Activated T-cell treated with anti-CD3 and anti-CD28 coated beads, Interleukin-2, amount 50 U/mL, for 72 hours (primary cell): ENCODE results near the gene PACSIN1. TPM values are rescaled to one million over a fixed set of nuclear protein-coding genes. Genes with fewer than 3 reads are reported as not detected.
A peak's percentile ranks its signal among the peaks of the same experiment; 100 is the strongest.

Experiments used
- ATAC-seq, 2 donors: fragments of 150-1000 bp; cut with Tn5 transposase; replicated peaks in 1 of 2; 2 replicates each; pipeline ENCODE4 v1.10.0; 2021; ENCODE audit warnings: moderate library complexity in 2 of 2, mild to moderate bottlenecking in 1 of 2
- DNase-seq, 2 donors: peaks; one replicate each; pipeline ENCODE4 v3.0.0; 2021 to 2022; ENCODE audit warnings: mixed read lengths in 1 of 2
- H3K27ac Mint-ChIP-seq: one replicate; pipeline ENCODE4 v1.8.0; 2022; ENCODE audit warnings: mild to moderate bottlenecking, moderate library complexity, mixed read lengths
- H3K27me3 Mint-ChIP-seq: one replicate; pipeline ENCODE4 v1.8.0; 2022; ENCODE audit warnings: low read depth, mixed read lengths
- H3K36me3 Mint-ChIP-seq, 2 donors: one replicate each; pipeline ENCODE4 v1.8.0; 2022; ENCODE audit warnings: mixed read lengths in 2 of 2, mild to moderate bottlenecking in 1 of 2; ENCODE audit not compliant: insufficient read depth in 2 of 2
- H3K4me1 Mint-ChIP-seq: one replicate; pipeline ENCODE4 v1.8.0; 2022; ENCODE audit warnings: low read depth, mixed read lengths
- H3K4me3 Mint-ChIP-seq, 2 donors: one replicate each; pipeline ENCODE4 v1.8.0; 2022; ENCODE audit warnings: mild to moderate bottlenecking in 2 of 2, mixed read lengths in 2 of 2, moderate library complexity in 2 of 2
- H3K9me3 Mint-ChIP-seq, 2 donors: one replicate each; pipeline ENCODE4 v1.8.0; 2022; ENCODE audit warnings: mixed read lengths in 2 of 2
- total RNA-seq, 2 donors: library from RNA; stranded (reverse); gene quantifications; one replicate each; pipeline ENCODE4 v1.2.3, GENCODE V29; 2022

Gene PACSIN1
- total RNA-seq, 2 donors from 2014 or later, result 0.29 TPM; not detected in 1

- no peaks in the 10 kb centered on the region for H3K9me3 Mint-ChIP-seq
- no peaks in the 10 kb centered on the region for H3K27me3 Mint-ChIP-seq
- no peak overlapping the region for H3K4me3 Mint-ChIP-seq
- H3K27ac Mint-ChIP-seq, result no peak overlapping the region
- no peaks in the 10 kb centered on the region for H3K36me3 Mint-ChIP-seq
- DNase-seq (no peak), ATAC-seq (no peak)
- no peaks in the 10 kb centered on the region for H3K4me1 Mint-ChIP-seq
These were observed 80.9 kb downstream of the PACSIN1 start for GRCh38 chr6:34546551-34547321.

GRCh38 chr6:34547701-34548644 is 82.1 kb downstream of the PACSIN1 start:
- Mint-ChIP-seq H3K27me3 (no peaks in the 10 kb centered on the region), H3K36me3 (no peaks in the 10 kb centered on the region), H3K4me3 (no peak overlapping the region), H3K9me3 (no peaks in the 10 kb centered on the region), H3K4me1 (no peaks in the 10 kb centered on the region), H3K27ac (no peak overlapping the region)
- DNase-seq (no peak), ATAC-seq (no peak)

DNA sequence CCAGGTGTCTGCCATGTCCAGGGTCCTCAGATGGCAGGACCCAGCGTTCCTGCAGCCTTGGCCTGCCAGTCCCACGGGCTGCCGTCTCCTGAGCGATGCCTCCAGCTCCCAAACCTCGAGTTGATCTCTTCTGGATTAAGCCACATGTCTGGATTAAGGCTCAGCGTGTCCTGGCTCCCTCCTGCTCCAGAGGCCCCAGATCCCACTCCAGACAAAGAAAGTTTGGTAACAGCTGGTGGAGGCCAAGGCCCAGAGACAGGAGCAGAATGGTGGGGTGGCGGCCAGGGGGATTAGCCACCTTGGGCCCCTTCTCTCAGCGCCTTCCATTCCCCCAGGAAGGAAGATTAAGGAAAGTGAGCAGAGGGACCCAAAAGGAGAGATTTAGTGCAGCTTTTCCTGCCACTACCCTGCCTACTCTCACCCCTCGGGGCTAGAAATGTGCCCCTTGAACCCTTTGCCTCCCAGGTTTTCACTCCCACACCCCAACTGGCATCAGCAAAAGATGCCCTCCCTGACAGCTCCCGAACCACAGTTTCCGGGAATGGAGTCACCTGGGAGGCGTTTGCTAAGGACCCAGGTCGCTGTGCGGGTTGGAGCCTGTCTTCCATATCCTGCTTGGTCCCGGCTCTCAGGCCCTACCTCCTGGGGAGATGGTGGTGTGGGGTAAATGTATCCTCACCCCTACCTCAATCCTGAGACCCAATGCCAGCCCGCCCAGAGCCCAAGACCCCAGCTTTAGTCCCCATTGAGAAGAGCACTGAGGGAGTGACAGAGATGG is 83.3 kb downstream of the PACSIN1 start:
- no peaks in the 10 kb centered on the region for H3K27me3 Mint-ChIP-seq
- ATAC-seq, result no peak
- H3K4me3 Mint-ChIP-seq, result no peak overlapping the region
- H3K4me1 Mint-ChIP-seq, result no peaks in the 10 kb centered on the region
- no peaks in the 10 kb centered on the region for H3K9me3 Mint-ChIP-seq
- no peak for DNase-seq
- no peaks in the 10 kb centered on the region for H3K36me3 Mint-ChIP-seq
- no peak overlapping the region for H3K27ac Mint-ChIP-seq

GRCh38 chr6:34549804-34550202 is 83.9 kb downstream of the PACSIN1 start:
- H3K4me3 Mint-ChIP-seq, result no peak overlapping the region
- no peaks in the 10 kb centered on the region for H3K9me3 Mint-ChIP-seq

GRCh38 chr6:34551720-34552119 is 85.8 kb downstream of the PACSIN1 start:
- no peaks in the 10 kb centered on the region for H3K4me1 Mint-ChIP-seq
- no peak overlapping the region for H3K4me3 Mint-ChIP-seq
- H3K36me3 Mint-ChIP-seq, result no peaks in the 10 kb centered on the region
- no peak overlapping the region for H3K27ac Mint-ChIP-seq
- no peaks in the 10 kb centered on the region for H3K27me3 Mint-ChIP-seq
- H3K9me3 Mint-ChIP-seq, result no peaks in the 10 kb centered on the region
- no peak for DNase-seq
- no peak for ATAC-seq

More at GRCh38 chr6:34549804-34550202, 83.9 kb downstream of the PACSIN1 start:
- Mint-ChIP-seq H3K27ac (no peak overlapping the region), H3K4me1 (no peaks in the 10 kb centered on the region), H3K27me3 (no peaks in the 10 kb centered on the region), H3K36me3 (no peaks in the 10 kb centered on the region)
- no peak for ATAC-seq
- no peak for DNase-seq

DNA sequence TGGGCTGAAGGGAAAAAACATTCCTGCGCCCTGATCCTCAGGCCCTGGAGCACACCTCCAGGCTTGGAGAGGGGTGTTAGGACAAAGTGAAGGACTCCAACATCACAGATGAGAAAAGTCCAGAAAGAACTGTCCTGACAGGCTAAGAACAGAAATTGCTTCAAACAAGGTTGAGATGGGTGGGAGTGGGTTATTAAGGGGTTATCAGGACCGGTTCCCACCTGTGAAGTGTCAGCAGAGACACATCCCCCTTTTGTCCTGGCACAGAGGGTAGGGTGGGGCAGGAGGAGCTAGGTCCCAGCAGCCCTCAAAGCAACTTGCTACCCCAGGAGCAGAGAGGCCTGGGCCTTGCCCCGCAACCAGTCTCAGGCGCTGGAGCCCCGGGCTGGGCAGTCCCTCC is 86.7 kb downstream of the PACSIN1 start:
- Mint-ChIP-seq H3K36me3 (no peaks in the 10 kb centered on the region), H3K9me3 (no peaks in the 10 kb centered on the region), H3K4me3 (no peak overlapping the region), H3K4me1 (no peaks in the 10 kb centered on the region), H3K27ac (no peak overlapping the region), H3K27me3 (no peaks in the 10 kb centered on the region)
- ATAC-seq (no peak), DNase-seq (no peak)

DNA sequence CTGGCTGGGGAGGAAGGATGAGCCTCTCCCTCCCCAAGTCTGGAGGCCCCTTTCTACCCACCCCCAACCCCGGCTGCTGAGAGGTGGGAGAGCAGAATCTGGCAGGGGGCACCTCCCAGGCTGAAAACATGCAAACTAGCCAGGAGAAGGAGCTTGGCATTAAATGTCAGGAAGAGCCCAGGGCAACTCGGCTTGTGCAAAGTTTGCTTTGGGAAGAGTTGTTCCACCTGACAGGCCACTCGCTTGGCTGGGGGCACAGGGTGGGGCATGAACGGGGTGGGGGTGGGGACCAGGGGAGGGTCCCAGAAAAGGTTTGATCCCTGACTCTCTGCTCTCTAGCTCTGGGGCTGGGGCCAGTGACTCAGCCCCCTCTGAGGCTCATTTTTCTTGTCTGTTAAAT is 87.3 kb downstream of the PACSIN1 start:
- H3K9me3 Mint-ChIP-seq, result no peaks in the 10 kb centered on the region
- no peaks in the 10 kb centered on the region for H3K4me1 Mint-ChIP-seq
- H3K27ac Mint-ChIP-seq, result no peak overlapping the region
- H3K27me3 Mint-ChIP-seq, result no peaks in the 10 kb centered on the region
- no peak overlapping the region for H3K4me3 Mint-ChIP-seq
- ATAC-seq, result no peak
- H3K36me3 Mint-ChIP-seq, result no peaks in the 10 kb centered on the region
- DNase-seq, result no peak

DNA sequence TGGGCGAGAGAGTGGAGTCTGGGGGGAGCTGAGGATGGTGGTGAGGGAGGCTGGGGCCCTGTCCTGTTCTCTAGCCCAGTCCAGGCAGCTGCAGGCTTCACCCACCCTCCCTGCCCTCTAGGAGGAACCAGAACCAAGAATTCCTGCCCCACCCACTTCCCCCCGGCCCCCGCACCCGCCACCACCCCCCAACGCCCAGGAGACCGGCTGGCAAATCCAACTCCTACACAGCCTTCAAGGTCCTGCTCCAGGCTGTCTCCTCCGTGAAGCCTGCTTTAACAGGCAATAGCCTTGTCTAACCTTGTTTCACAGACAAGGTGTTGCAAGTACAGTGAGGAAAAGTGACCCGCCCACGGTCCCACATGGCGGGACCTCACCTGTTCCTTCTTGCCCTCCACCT is 87.9 kb downstream of the PACSIN1 start:
- no peak overlapping the region for H3K27ac Mint-ChIP-seq

DNA sequence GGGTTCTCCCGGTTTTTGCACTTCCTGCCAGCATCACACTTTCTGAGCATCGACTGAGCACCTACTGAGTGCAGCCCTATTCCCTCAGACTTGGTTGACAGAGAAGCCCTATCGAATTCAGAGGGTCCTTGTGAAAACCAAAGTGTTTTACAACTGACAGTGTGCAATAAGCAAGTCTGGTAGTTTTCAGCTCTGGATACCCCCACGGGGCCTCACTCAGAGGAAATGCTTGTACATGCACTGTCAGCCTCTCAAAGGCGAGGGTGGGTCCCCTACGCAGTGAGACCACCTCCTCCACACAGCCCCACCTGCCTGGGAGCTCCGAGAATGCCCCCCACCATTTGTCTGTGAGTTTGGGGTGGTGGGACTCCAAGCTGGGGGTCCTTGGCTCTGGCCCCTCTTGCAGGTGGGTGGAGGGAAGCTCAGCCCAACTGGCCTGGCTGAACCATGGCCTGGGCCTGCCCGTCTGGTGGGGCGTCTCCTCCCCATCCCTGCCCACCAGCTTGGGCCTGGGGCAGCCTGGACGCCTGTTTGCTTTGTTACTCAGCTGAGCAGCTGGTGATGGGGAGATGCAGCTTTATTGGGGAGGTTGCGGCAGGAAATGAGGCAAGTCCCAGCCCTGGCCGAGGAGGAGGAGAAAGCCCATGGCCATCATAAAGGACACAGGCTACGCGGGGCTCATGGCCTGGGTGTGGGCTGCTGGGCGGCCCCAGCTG is 88.6 kb downstream of the PACSIN1 start:
- Mint-ChIP-seq H3K4me1 (no peaks in the 10 kb centered on the region), H3K27ac (no peak overlapping the region), H3K27me3 (no peaks in the 10 kb centered on the region), H3K36me3 (no peaks in the 10 kb centered on the region), H3K9me3 (no peaks in the 10 kb centered on the region), H3K4me3 (no peak overlapping the region)
- no peak for ATAC-seq
- no peak for DNase-seq

More for the DNA sequence above, 87.9 kb downstream of the PACSIN1 start:
- ATAC-seq (no peak), DNase-seq (no peak)
- Mint-ChIP-seq H3K27me3 (no peaks in the 10 kb centered on the region), H3K4me3 (no peak overlapping the region), H3K9me3 (no peaks in the 10 kb centered on the region), H3K4me1 (no peaks in the 10 kb centered on the region), H3K36me3 (no peaks in the 10 kb centered on the region)

DNA sequence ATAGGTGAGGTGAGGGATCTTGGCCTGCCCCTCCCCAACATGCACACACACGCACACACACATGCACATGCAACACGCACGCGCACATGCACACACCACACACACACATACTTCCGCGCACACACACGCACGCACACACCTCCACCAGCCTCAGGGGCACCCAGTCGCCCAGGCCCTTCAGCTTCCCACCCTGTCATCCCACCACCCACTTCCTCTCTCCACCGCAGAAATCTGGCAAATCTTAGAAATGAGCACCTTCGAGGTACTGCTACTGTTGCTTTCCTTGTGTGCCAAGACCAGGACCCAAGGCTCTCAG is 89.1 kb downstream of the PACSIN1 start:
- no peaks in the 10 kb centered on the region for H3K27me3 Mint-ChIP-seq
- no peak overlapping the region for H3K27ac Mint-ChIP-seq
- no peaks in the 10 kb centered on the region for H3K36me3 Mint-ChIP-seq
- no peaks in the 10 kb centered on the region for H3K4me1 Mint-ChIP-seq
- H3K4me3 Mint-ChIP-seq, result no peak overlapping the region
- DNase-seq, result no peak
- peak in 1 of 2 donors; percentile 19 for ATAC-seq
- no peaks in the 10 kb centered on the region for H3K9me3 Mint-ChIP-seq

DNA sequence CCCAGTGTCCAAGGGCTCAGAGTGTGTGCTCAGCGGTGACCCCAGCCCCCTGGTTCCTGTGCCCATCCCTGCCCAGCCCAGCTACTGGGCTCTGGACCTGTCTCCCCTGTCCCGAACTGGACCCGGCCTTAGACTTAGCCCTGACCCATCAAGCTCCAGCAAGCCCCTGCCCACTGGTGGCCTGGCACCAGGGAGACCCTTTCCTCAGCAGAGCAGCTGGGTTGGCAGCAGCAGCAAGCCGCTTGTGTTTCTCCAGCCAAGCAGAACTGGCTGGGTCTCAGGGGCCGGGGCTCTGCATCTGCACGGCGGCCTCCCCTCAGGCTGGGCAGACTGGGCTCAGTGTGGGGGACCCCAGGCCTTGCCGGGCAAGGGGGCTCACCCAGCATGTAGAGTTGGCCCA is 89.5 kb downstream of the PACSIN1 start:
- no peaks in the 10 kb centered on the region for H3K9me3 Mint-ChIP-seq
- DNase-seq (no peak), ATAC-seq (no peak)
- H3K4me3 Mint-ChIP-seq, result no peak overlapping the region
- no peaks in the 10 kb centered on the region for H3K27me3 Mint-ChIP-seq
- no peaks in the 10 kb centered on the region for H3K4me1 Mint-ChIP-seq
- H3K27ac Mint-ChIP-seq, result no peak overlapping the region
- no peaks in the 10 kb centered on the region for H3K36me3 Mint-ChIP-seq

DNA sequence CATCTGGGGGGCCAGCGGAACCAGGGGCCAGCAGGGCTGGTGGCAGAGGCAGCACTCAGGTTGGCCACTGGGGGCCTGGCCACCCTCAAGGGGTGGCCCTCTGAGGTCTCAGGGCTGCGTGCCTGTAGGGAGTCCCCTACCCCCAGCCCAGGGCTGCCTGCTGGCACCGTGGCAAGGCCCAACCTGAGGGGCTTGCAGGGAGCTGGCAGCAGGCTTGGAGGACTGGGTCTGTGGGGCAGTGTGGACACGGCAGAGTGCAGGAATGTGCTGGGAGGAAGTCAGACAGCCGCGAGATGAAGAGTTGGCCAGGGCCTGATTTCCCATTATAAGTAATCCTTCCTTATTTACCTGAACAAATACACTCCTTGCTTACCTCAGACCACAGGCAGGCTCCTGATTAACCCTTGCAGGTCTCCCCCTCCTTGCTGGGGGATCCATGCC is 90.2 kb downstream of the PACSIN1 start, which contains the start of gene SPDEF:
Gene SPDEF, minus strand, starts transcription at position 299 of the 441 bp plus-strand sequence. CDS start 11,874 bp downstream, outside the sequence.
- Mint-ChIP-seq H3K27me3 (no peaks in the 10 kb centered on the region), H3K36me3 (no peaks in the 10 kb centered on the region), H3K27ac (no peak within 1 kb of the TSS), H3K4me3 (no peak within 1 kb of the TSS), H3K4me1 (no peaks in the 10 kb centered on the region), H3K9me3 (no peaks in the 10 kb centered on the region)
- ATAC-seq (no peak), DNase-seq (no peak)
